Measurements from ENCODE around the gene EPB41L5. TPM values are rescaled to one million over a fixed set of nuclear protein-coding genes. Genes with fewer than 3 reads are reported as not detected.
"Not testable (repeated sequence)": the region's sequence is repeated elsewhere in the genome, so short reads cannot be mapped to it uniquely, and the experiment has no call there.

Gene EPB41L5
- total RNA-seq, 2 experiments from 2014 or later: 2.3 to 2.5 TPM

GRCh38 chr2:120133572-120134244 is 120.8 kb downstream of the EPB41L5 start:
- no peaks in the 10 kb centered on the region for H3K4me1 Mint-ChIP-seq (ENCODE audit: low read depth)
- no peak overlapping the region for H3K27ac Mint-ChIP-seq
- H3K4me3 Mint-ChIP-seq: no peak overlapping the region
- peaks cover 11% of the 10 kb centered on the region for H3K36me3 Mint-ChIP-seq (ENCODE audit: low read depth)
- CTCF ChIA-PET: interaction anchor here (1.1 kb wide), 1 partner anchor 41 kb away, joined by 4 read pairs; no protein-coding TSS in a partner anchor
- no peaks in the 10 kb centered on the region for H3K27me3 Mint-ChIP-seq (ENCODE audit: low read depth)
- no peak for DNase-seq
- intact Hi-C loops (cut with micrococcal nuclease): no loop called here
- H3K9me3 Mint-ChIP-seq: peaks cover 4% of the 10 kb centered on the region

GRCh38 chr2:120134263-120134662 is 121.4 kb downstream of the EPB41L5 start:
- intact Hi-C loops (cut with micrococcal nuclease): no loop called here

GRCh38 chr2:120135013-120135412 is 122.1 kb downstream of the EPB41L5 start:
- CTCF ChIA-PET, H3K27ac Mint-ChIP-seq: not testable (repeated sequence)

More at GRCh38 chr2:120134263-120134662, 121.4 kb downstream of the EPB41L5 start:
- Mint-ChIP-seq H3K27ac (no peak overlapping the region), H3K4me3 (no peak overlapping the region), H3K36me3 (ENCODE audit: low read depth) (peaks cover 11% of the 10 kb centered on the region), H3K9me3 (peaks cover 4% of the 10 kb centered on the region), H3K27me3 (ENCODE audit: low read depth) (no peaks in the 10 kb centered on the region), H3K4me1 (ENCODE audit: low read depth) (no peaks in the 10 kb centered on the region)
- DNase-seq: no peak
- CTCF ChIA-PET: no interaction called here

GRCh38 chr2:120140866-120141265 is 128.0 kb downstream of the EPB41L5 start:
- Mint-ChIP-seq H3K4me3 (no peak overlapping the region), H3K27ac (no peak overlapping the region), H3K9me3 (no peaks in the 10 kb centered on the region), H3K36me3 (ENCODE audit: low read depth) (peaks cover 3% of the 10 kb centered on the region), H3K4me1 (ENCODE audit: low read depth) (no peaks in the 10 kb centered on the region), H3K27me3 (ENCODE audit: low read depth) (no peaks in the 10 kb centered on the region)
- CTCF ChIA-PET: no interaction called here
- no peak for DNase-seq
- intact Hi-C loops (cut with micrococcal nuclease): no loop called here

More at GRCh38 chr2:120135013-120135412, 122.1 kb downstream of the EPB41L5 start:
- H3K9me3 Mint-ChIP-seq; H3K4me1 Mint-ChIP-seq (ENCODE audit: low read depth); H3K4me3 Mint-ChIP-seq; H3K27me3 Mint-ChIP-seq (ENCODE audit: low read depth); intact Hi-C loops (cut with micrococcal nuclease); DNase-seq: not testable (repeated sequence)
- H3K36me3 Mint-ChIP-seq (ENCODE audit: low read depth): peaks cover 11% of the 10 kb centered on the region

DNA sequence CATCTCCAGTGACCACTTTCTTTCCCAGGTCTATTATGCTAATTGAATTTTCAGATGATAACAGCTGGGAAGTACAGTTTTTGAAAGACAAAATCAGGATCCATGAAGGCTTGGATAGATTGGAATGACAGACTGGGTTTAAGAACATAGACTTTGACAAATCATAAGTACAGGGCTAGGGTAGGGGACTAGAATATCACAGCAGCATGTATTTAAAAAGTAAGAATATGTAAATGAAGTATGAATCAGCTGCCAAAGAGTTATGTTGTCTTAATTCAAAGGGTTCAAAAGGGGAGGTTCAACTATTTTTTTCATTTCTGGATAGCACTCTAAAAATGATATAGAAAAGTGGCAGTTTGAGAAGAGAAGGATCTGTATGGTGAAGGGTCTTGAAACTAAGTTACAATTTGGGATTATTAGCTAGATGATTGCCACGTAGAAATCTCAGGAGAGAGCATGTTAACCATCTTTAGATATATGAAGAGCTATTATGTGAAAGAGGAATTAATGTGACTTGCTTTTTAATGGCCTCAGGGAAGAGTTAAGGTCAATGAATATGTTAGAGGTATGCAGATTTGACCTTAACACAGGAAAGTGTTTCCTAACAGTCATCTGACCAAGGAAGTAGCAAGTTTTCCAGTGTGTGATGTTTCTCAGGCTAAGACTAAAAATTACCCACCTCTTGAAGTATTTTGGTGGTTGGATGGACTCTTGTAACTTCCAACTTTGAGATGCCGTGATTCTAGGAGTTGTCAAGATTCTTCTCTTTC is 128.6 kb downstream of the EPB41L5 start:
- CTCF ChIA-PET: no interaction called here
- no peaks in the 10 kb centered on the region for H3K4me1 Mint-ChIP-seq (ENCODE audit: low read depth)
- no peaks in the 10 kb centered on the region for H3K9me3 Mint-ChIP-seq
- H3K36me3 Mint-ChIP-seq (ENCODE audit: low read depth): peaks cover 2% of the 10 kb centered on the region
- H3K4me3 Mint-ChIP-seq: no peak overlapping the region
- intact Hi-C loops (cut with micrococcal nuclease): no loop called here
- no peaks in the 10 kb centered on the region for H3K27me3 Mint-ChIP-seq (ENCODE audit: low read depth)
- H3K27ac Mint-ChIP-seq: no peak overlapping the region
- DNase-seq: no peak

DNA sequence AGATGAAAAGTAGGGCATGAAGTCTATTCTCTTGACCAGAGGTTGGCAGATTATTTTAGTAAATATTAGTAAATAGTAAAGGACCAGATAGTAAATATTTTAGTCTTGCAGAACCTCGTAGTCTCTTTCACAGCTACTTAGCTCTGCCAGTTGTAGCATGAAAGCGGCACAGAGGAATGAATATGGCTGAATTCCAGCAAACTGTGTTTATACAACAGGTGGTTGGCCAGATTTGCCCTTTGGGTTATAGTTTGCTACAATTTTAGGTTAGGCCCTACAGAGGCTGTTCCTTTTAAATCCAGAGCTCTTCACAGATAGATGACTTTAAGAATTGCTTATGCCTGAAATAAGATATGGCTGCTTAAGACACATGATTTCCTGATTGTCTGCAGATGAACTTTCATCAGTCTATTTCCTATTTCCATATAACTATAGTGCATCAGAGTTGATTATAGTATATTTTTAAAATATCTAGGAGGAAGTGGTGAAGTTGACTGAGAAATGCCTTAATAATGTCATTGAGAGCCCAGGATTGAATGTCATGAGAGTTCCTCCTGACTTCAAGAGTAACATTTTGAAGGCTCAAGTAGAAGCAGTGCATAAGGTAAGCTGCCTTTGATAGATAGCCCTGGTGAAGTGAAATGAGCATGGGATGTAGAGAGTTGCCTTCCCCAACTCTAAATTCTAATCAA is 129.8 kb downstream of the EPB41L5 start:
- CTCF ChIA-PET: no interaction called here
- Mint-ChIP-seq H3K9me3 (no peaks in the 10 kb centered on the region), H3K4me1 (ENCODE audit: low read depth) (no peaks in the 10 kb centered on the region), H3K36me3 (ENCODE audit: low read depth) (peaks cover 2% of the 10 kb centered on the region), H3K27ac (no peak overlapping the region), H3K4me3 (no peak overlapping the region), H3K27me3 (ENCODE audit: low read depth) (no peaks in the 10 kb centered on the region)
- intact Hi-C loops (cut with micrococcal nuclease): no loop called here
- DNase-seq: no peak

DNA sequence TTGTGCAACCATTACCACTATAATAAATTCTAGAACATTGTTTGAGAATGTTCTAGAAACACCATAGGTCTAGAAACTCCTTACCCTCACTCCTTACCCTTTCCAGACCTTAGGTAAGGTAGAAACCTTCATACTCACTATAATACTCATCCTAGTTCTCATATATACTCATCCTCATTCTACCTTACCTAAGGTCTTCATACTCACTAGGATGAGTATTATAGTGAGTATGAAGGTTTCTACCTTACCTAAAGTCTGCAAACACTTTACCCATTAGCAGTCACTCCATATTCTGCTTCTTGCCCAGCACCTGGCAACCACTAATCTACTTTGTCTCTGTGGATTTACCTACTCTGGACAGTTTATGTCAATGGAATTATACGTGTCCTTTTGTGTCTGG is 135.4 kb downstream of the EPB41L5 start:
- Mint-ChIP-seq H3K4me3 (no peak overlapping the region), H3K27ac (no peak overlapping the region), H3K36me3 (ENCODE audit: low read depth) (peaks cover 18% of the 10 kb centered on the region), H3K4me1 (ENCODE audit: low read depth) (no peaks in the 10 kb centered on the region), H3K27me3 (ENCODE audit: low read depth) (no peaks in the 10 kb centered on the region), H3K9me3 (peaks cover 6% of the 10 kb centered on the region)
- intact Hi-C loops (cut with micrococcal nuclease): no loop called here
- CTCF ChIA-PET: interaction anchor here (0.6 kb wide), 1 partner anchor 145 kb away, joined by 4 read pairs; no protein-coding TSS in a partner anchor
- DNase-seq: no peak

DNA sequence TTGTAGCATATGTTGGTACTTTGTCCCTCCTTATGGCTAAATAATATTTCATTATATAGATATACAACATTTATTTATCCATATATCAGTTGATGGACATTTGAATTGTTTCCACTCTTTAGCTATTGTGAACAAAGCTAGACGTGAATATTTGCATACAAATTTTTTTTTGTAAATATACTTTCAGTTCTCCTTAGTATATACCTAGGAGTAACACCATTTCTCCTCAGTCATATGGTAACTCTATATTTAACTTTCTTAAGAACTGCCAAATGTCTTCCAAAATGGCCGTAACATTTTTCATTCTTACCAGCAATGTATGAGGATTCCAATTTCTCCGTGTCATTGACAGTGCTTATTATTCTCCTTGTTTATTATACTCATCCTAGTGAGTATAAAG is 135.8 kb downstream of the EPB41L5 start:
- Mint-ChIP-seq H3K27me3 (ENCODE audit: low read depth) (no peaks in the 10 kb centered on the region), H3K4me3 (no peak overlapping the region), H3K4me1 (ENCODE audit: low read depth) (no peaks in the 10 kb centered on the region), H3K36me3 (ENCODE audit: low read depth) (peaks cover 18% of the 10 kb centered on the region), H3K9me3 (peaks cover 6% of the 10 kb centered on the region), H3K27ac (no peak overlapping the region)
- intact Hi-C loops (cut with micrococcal nuclease): no loop called here
- CTCF ChIA-PET: interaction anchor here (0.6 kb wide), 1 partner anchor 146 kb away, joined by 4 read pairs; no protein-coding TSS in a partner anchor
- DNase-seq: no peak

DNA sequence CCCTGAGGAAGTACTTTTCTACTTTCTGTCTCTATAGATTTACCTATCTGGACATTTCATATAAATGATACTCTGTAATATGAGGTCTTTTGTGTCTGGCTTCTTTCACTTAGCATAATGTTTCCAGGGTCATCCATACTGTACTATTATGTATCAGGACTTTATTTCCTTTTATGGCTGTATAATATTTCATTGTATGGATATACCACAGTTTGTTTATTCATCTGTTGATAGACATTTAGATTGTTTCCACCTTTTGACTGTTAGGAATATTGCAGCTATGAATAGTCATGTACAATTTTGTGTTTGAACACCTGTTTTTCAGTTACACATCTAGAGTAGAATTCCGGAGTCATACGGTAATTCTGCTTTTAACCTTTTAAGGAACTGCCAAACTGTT is 136.5 kb downstream of the EPB41L5 start:
- no peak for DNase-seq
- intact Hi-C loops (cut with micrococcal nuclease): no loop called here
- Mint-ChIP-seq H3K4me3 (no peak overlapping the region), H3K36me3 (ENCODE audit: low read depth) (peaks cover 19% of the 10 kb centered on the region), H3K4me1 (ENCODE audit: low read depth) (no peaks in the 10 kb centered on the region), H3K27ac (no peak overlapping the region), H3K27me3 (ENCODE audit: low read depth) (no peaks in the 10 kb centered on the region), H3K9me3 (peaks cover 6% of the 10 kb centered on the region)
- CTCF ChIA-PET: no interaction called here

DNA sequence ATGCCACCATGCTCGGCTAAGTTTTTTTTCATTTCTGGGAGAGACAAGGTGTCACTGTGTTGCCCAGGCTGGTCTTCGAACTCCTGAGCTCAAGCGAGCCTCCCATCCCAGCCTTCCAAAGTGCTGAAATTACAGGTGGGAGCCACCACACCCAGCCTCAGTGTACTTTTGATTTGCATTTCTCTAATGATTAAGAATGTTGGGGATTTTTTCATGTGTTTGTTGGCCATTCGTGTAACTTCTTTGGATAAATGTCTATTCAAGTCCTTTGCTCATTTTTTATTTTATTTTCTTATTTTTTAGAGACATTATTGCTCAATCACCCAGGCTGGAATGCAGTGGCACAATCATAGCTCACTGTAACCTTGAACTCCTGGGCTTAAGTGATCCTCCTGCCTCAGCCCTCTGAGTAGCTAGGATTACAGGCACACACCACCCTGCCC is 137.2 kb downstream of the EPB41L5 start:
- H3K36me3 Mint-ChIP-seq (ENCODE audit: low read depth): peaks cover 19% of the 10 kb centered on the region
- H3K9me3 Mint-ChIP-seq: peaks cover 7% of the 10 kb centered on the region
- H3K27me3 Mint-ChIP-seq (ENCODE audit: low read depth): no peaks in the 10 kb centered on the region
- no peak overlapping the region for H3K27ac Mint-ChIP-seq
- CTCF ChIA-PET: no interaction called here
- intact Hi-C loops (cut with micrococcal nuclease): no loop called here
- DNase-seq: no peak
- H3K4me3 Mint-ChIP-seq: no peak overlapping the region
- no peaks in the 10 kb centered on the region for H3K4me1 Mint-ChIP-seq (ENCODE audit: low read depth)

DNA sequence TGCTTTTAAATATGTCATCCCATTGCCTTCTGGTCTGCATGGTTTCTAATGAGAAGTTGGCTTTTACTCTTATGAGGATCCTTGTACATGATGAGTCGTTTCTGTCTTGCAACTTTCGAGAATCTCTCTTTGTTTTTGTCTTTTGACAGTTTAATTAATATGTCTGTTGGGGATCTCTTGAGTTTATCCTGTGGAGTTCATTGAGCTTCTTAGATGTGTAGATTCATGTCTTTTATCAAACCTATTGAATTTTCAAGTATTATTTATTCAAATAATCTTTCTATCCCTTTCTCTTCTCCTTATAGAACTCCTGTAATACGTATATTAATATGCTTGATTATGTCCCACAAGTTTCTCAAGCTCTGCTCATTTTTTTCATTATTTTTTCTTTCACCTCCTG is 142.4 kb downstream of the EPB41L5 start:
- peaks cover 24% of the 10 kb centered on the region for H3K36me3 Mint-ChIP-seq (ENCODE audit: low read depth)

GRCh38 chr2:120158658-120159057 is 145.8 kb downstream of the EPB41L5 start:
- intact Hi-C loops (cut with micrococcal nuclease): not testable (repeated sequence)

More for the DNA sequence above, 142.4 kb downstream of the EPB41L5 start:
- CTCF ChIA-PET: no interaction called here
- no peaks in the 10 kb centered on the region for H3K4me1 Mint-ChIP-seq (ENCODE audit: low read depth)
- H3K27ac Mint-ChIP-seq: no peak overlapping the region
- H3K27me3 Mint-ChIP-seq (ENCODE audit: low read depth): no peaks in the 10 kb centered on the region
- intact Hi-C loops (cut with micrococcal nuclease): no loop called here
- DNase-seq: no peak
- H3K4me3 Mint-ChIP-seq: no peak overlapping the region
- peaks cover 6% of the 10 kb centered on the region for H3K9me3 Mint-ChIP-seq

More at GRCh38 chr2:120158658-120159057, 145.8 kb downstream of the EPB41L5 start:
- H3K4me1 Mint-ChIP-seq (ENCODE audit: low read depth); DNase-seq; H3K27ac Mint-ChIP-seq; H3K4me3 Mint-ChIP-seq; H3K27me3 Mint-ChIP-seq (ENCODE audit: low read depth); H3K9me3 Mint-ChIP-seq: not testable (repeated sequence)
- CTCF ChIA-PET: interaction anchor here (0.7 kb wide), 1 partner anchor 155 kb away, joined by 4 read pairs; no protein-coding TSS in a partner anchor
- peaks cover 16% of the 10 kb centered on the region for H3K36me3 Mint-ChIP-seq (ENCODE audit: low read depth)
